ENCODE data around the gene KSR1.

GRCh38 chr17:27654136-27654535, 197.9 kb downstream of the KSR1 start:
- TF ChIP-seq CTCF (IDR thresholded peaks at IDR 0.05) (no peak), POLR2AphosphoS5 (IDR thresholded peaks at IDR 0.05) (no peak)
